Upper lobe of left lung (tissue), 4 donors: ENCODE data around the gene KMT2D.

Experiments
- EP300 ChIP-seq, 4 donors: sonication (generic); formaldehyde crosslinking; IDR thresholded peaks; one replicate each; pipeline ENCODE4 v1.5.1; 2017; ENCODE audit warnings: antibody characterized with exemption in 4 of 4, control low read depth in 2 of 4
- TF ChIP-seq, protein P1 (sequence below), 6 experiments: fragments of 450-650 bp in 4 of 6; fragments of 200-600 bp in 2 of 6; sonication (generic) in 2 of 6; IDR thresholded peaks; one replicate each; pipeline ENCODE4 v1.5.1; 2016 to 2019; ENCODE audit warnings: antibody characterized with exemption in 6 of 6

DNA sequence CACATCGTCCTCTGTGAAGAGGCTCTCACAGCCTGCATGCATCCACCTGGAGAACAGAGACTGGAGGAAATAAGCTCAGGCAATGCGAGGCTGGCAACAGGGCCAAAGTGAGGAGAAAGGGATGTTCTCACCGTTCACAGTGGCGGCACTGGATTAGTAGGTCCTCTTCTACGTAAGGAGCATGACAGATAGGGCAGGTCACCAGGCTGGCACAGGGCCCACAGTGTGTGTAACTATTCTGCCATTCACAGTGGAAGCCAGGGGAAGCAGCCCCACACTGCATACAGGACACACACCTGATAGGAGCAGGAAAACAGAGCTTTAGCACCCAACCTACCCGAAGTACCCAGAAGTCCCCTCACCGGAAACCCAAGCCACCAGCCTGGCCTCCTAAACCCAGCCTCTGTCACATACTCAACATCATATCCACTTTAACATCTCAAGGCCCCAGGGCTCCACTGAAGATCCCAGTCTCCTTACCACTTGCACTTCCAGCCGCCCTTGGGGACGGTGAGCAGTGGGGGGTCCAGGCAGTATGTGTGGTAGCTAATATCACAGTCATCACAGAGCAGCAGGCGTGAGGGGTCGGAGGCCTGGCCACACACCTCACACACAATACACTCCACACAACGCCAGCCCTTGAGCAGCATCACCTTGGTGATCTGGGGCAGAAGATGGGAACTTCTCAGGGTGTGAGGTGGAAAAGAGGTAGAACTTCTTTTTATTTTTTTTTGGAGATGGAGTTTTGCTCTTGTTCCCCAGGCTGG is 14.3 kb downstream of the KMT2D start:
- TF ChIP-seq, protein P1, sequence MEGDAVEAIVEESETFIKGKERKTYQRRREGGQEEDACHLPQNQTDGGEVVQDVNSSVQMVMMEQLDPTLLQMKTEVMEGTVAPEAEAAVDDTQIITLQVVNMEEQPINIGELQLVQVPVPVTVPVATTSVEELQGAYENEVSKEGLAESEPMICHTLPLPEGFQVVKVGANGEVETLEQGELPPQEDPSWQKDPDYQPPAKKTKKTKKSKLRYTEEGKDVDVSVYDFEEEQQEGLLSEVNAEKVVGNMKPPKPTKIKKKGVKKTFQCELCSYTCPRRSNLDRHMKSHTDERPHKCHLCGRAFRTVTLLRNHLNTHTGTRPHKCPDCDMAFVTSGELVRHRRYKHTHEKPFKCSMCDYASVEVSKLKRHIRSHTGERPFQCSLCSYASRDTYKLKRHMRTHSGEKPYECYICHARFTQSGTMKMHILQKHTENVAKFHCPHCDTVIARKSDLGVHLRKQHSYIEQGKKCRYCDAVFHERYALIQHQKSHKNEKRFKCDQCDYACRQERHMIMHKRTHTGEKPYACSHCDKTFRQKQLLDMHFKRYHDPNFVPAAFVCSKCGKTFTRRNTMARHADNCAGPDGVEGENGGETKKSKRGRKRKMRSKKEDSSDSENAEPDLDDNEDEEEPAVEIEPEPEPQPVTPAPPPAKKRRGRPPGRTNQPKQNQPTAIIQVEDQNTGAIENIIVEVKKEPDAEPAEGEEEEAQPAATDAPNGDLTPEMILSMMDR (IDR thresholded peaks at IDR 0.05): no peak
- no peak for TF ChIP-seq EP300 (IDR thresholded peaks at IDR 0.05)
